Chondrocyte (in vitro differentiated cells): ENCODE measurements around the gene CCAR1. TPM values are rescaled to one million over a fixed set of nuclear protein-coding genes. Genes with fewer than 3 reads are reported as not detected.

Experiments
- DNase-seq: peaks from one replicate; pipeline ENCODE4 v3.0.0; 2021; ENCODE audit warnings: mixed read lengths, low spot score
- H3K27ac Mint-ChIP-seq: one replicate; pipeline ENCODE4 v1.8.0; 2021; ENCODE audit warnings: mild to moderate bottlenecking, moderate library complexity, mixed read lengths; ENCODE audit not compliant: unreplicated experiment
- H3K27me3 Mint-ChIP-seq: 2 replicates; pipeline ENCODE4 v1.8.0; 2021; ENCODE audit warnings: low read depth, mixed read lengths
- H3K36me3 Mint-ChIP-seq: 2 replicates; pipeline ENCODE4 v1.8.0; 2021; ENCODE audit warnings: low read depth, mixed read lengths
- H3K4me1 Mint-ChIP-seq: 2 replicates; pipeline ENCODE4 v1.8.0; 2021; ENCODE audit warnings: low read depth, mild to moderate bottlenecking, mixed read lengths
- H3K4me3 Mint-ChIP-seq: one replicate; pipeline ENCODE4 v1.8.0; 2021; ENCODE audit warnings: mild to moderate bottlenecking, moderate library complexity, mixed read lengths; ENCODE audit not compliant: unreplicated experiment
- H3K9me3 Mint-ChIP-seq: 2 replicates; pipeline ENCODE4 v1.8.0; 2021; ENCODE audit warnings: low read depth, mixed read lengths
- CTCF ChIP-seq: fragments of 200-600 bp; sonication (generic); IDR thresholded peaks from 2 replicates; pipeline ENCODE4 v1.5.0; 2021; ENCODE audit warnings: antibody characterized with exemption, mild to moderate bottlenecking, moderate library complexity
- total RNA-seq: library from RNA; stranded (reverse); gene quantifications from 3 replicates; pipeline ENCODE4 v1.2.1, GENCODE V29; 2021

The CCAR1 gene
- total RNA-seq, 1 donor from 2014 or later: 57.6 TPM

- no peaks in the 10 kb centered on the region for H3K27me3 Mint-ChIP-seq
- no peaks in the 10 kb centered on the region for H3K9me3 Mint-ChIP-seq
- peaks cover 2% of the 10 kb centered on the region for H3K4me1 Mint-ChIP-seq
- peaks cover 18% of the 10 kb centered on the region for H3K36me3 Mint-ChIP-seq
- no peak overlapping the region for H3K4me3 Mint-ChIP-seq
- TF ChIP-seq CTCF: no peak
- no peak overlapping the region for H3K27ac Mint-ChIP-seq
- DNase-seq: no peak
Measured at GRCh38 chr10:68742397-68742796, 21.4 kb downstream of the CCAR1 start.

GRCh38 chr10:68752711-68753350 lies 31.8 kb downstream of the CCAR1 start:
- H3K4me1 Mint-ChIP-seq: no peaks in the 10 kb centered on the region
- H3K27ac Mint-ChIP-seq: peak overlapping the region; percentile 45
- H3K27me3 Mint-ChIP-seq: no peaks in the 10 kb centered on the region
- TF ChIP-seq CTCF: no peak
- peaks cover 40% of the 10 kb centered on the region for H3K36me3 Mint-ChIP-seq
- no peaks in the 10 kb centered on the region for H3K9me3 Mint-ChIP-seq
- no peak overlapping the region for H3K4me3 Mint-ChIP-seq
- DNase-seq: no peak

GRCh38 chr10:68756246-68756645 lies 35.2 kb downstream of the CCAR1 start:
- DNase-seq: no peak
- H3K27ac Mint-ChIP-seq: no peak overlapping the region

GRCh38 chr10:68756766-68757165 lies 35.7 kb downstream of the CCAR1 start:
- Mint-ChIP-seq H3K9me3 (no peaks in the 10 kb centered on the region), H3K36me3 (peaks cover 34% of the 10 kb centered on the region), H3K27me3 (no peaks in the 10 kb centered on the region), H3K4me1 (no peaks in the 10 kb centered on the region), H3K27ac (no peak overlapping the region), H3K4me3 (no peak overlapping the region)
- TF ChIP-seq CTCF: no peak
- DNase-seq: no peak

More at GRCh38 chr10:68756246-68756645, 35.2 kb downstream of the CCAR1 start:
- Mint-ChIP-seq H3K9me3 (no peaks in the 10 kb centered on the region), H3K27me3 (no peaks in the 10 kb centered on the region), H3K4me3 (no peak overlapping the region), H3K4me1 (no peaks in the 10 kb centered on the region), H3K36me3 (peaks cover 36% of the 10 kb centered on the region)
- TF ChIP-seq CTCF: no peak

GRCh38 chr10:68759223-68759863 lies 38.3 kb downstream of the CCAR1 start:
- H3K9me3 Mint-ChIP-seq: no peaks in the 10 kb centered on the region
- DNase-seq: no peak
- TF ChIP-seq CTCF: no peak
- H3K36me3 Mint-ChIP-seq: peaks cover 31% of the 10 kb centered on the region
- no peaks in the 10 kb centered on the region for H3K27me3 Mint-ChIP-seq
- no peaks in the 10 kb centered on the region for H3K4me1 Mint-ChIP-seq
- H3K27ac Mint-ChIP-seq: no peak overlapping the region
- H3K4me3 Mint-ChIP-seq: no peak overlapping the region
